ENCODE results near the gene BCAS3. TPM values are rescaled to one million over a fixed set of nuclear protein-coding genes. Genes with fewer than 3 reads are reported as not detected.

The BCAS3 gene
- total RNA-seq, 1 donor from 2014 or later, result 14.5 TPM

DNA sequence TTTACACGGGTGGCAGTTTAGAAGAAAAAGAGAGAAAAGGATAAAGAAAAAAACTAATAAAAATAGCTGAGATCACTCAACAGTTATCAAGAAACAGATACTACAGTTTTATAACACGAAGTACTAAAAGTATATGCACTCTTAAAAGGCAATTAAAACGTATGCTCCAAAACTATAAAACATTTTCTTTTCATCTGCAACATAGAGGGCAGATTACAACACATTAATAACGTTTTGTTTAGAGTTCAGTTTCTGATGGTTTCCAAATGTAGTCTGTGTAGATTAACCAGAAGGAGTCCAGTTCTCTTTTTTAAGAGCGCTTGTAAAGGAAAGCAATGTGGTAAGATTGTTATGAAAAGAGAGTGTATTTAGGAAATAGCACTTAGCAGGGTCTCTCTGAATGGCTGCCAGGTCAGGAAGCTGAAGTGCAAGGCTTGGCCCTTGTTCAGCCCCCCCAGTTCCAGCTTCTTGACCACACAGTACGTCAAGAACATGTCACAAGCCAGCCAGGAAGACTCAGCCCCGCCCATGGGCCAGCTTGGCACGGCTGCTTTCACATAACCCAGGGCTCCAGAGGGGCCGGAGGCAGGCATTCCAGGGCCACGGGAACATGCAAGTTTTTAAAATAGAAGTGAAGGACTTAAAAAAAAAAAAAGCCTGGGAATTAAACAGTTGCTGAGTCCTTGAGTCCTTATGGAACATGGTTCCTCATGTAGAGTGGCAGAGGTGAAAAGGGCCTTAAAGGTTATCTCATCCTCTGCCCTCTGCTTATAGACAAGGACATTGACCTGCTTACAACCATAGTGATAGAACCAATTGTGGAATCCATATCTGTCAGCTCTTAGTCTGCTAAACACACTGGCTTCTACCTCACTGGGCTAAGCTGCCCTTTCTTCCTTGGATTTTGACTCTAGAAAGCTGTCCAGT is 574.6 kb downstream of the BCAS3 start:
- no peak overlapping the region for H3K27ac Mint-ChIP-seq (ENCODE audit: unreplicated experiment)

DNA sequence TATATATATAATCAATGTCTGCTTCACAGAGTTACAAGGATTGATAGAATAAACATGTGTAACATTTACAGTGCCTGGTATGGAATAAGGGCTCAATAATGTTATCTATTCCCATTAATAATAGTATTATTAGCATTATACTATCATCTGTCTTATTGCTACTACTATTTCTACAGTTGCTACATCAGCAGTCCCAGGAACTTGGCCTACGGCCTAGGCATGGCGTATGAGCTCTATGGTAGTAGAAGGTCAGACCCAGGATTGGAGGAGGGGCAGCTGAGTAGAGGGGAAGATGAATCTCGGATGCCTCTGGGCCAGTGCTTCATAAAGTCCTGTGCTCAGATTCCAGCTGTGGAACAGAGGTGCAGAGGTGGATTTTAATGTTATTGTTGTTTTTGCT is 575.7 kb downstream of the BCAS3 start:
- TF ChIP-seq CTCF (IDR thresholded peaks at IDR 0.05; ENCODE audit: insufficient read depth, low read depth, low read length) (no peak), EZH2 (IDR thresholded peaks at IDR 0.05; ENCODE audit: insufficient read depth, low read length) (no peak)
- H3K27ac ChIP-seq (ENCODE audit: low read depth, low read length), result no peak overlapping the region
- no peak overlapping the region for H3K4me3 Mint-ChIP-seq (ENCODE audit: unreplicated experiment)

More for the DNA sequence above, 574.6 kb downstream of the BCAS3 start:
- DNase-seq (ENCODE audit: low read depth), result peak; percentile 97
- peak overlapping the region; percentile 31 for H3K9ac ChIP-seq (ENCODE audit: low read length)
- H3K4me3 ChIP-seq (ENCODE audit: insufficient read depth, low read depth, low read length), result no peak overlapping the region
- H2AFZ ChIP-seq (ENCODE audit: low read depth, low read length), result no peak overlapping the region
- H3K4me2 ChIP-seq (ENCODE audit: low read length), result peak overlapping the region; percentile 38
- peaks cover 25% of the 10 kb centered on the region for H3K4me1 Mint-ChIP-seq (ENCODE audit: low read depth, unreplicated experiment)
- H3K9me3 ChIP-seq (ENCODE audit: insufficient read depth, low read depth, low read length), result no peaks in the 10 kb centered on the region
- H4K20me1 ChIP-seq (ENCODE audit: insufficient read depth, low read length), result no peaks in the 10 kb centered on the region
- H3K27me3 ChIP-seq (ENCODE audit: insufficient read depth, low read length), result no peaks in the 10 kb centered on the region
- no peaks in the 10 kb centered on the region for H3K36me3 ChIP-seq (ENCODE audit: insufficient read depth, low read length)
- no peaks in the 10 kb centered on the region for H3K36me3 Mint-ChIP-seq (ENCODE audit: low read depth, unreplicated experiment)
- H3K4me3 Mint-ChIP-seq (ENCODE audit: unreplicated experiment), result no peak overlapping the region
- peaks cover 3% of the 10 kb centered on the region for H3K27me3 Mint-ChIP-seq (ENCODE audit: low read depth, unreplicated experiment)
- TF ChIP-seq EZH2 (IDR thresholded peaks at IDR 0.05; ENCODE audit: insufficient read depth, low read length) (no peak), CTCF (IDR thresholded peaks at IDR 0.05; ENCODE audit: insufficient read depth, low read depth, low read length) (no peak)
- H3K4me1 ChIP-seq (ENCODE audit: insufficient read depth, low read length), result peaks cover 32% of the 10 kb centered on the region
- no peaks in the 10 kb centered on the region for H3K79me2 ChIP-seq (ENCODE audit: insufficient read depth, low read length)
- peaks cover 7% of the 10 kb centered on the region for H3K9me3 Mint-ChIP-seq (ENCODE audit: unreplicated experiment)
- H3K27ac ChIP-seq (ENCODE audit: low read depth, low read length), result peak overlapping the region; percentile 12
- no peak for FAIRE-seq

More for the DNA sequence above, 575.7 kb downstream of the BCAS3 start:
- no peak for FAIRE-seq
- H3K4me1 Mint-ChIP-seq (ENCODE audit: low read depth, unreplicated experiment), result peaks cover 21% of the 10 kb centered on the region
- Histone ChIP-seq H3K9me3 (ENCODE audit: insufficient read depth, low read depth, low read length) (no peaks in the 10 kb centered on the region), H3K4me2 (ENCODE audit: low read length) (no peak overlapping the region), H4K20me1 (ENCODE audit: insufficient read depth, low read length) (no peaks in the 10 kb centered on the region), H3K27me3 (ENCODE audit: insufficient read depth, low read length) (no peaks in the 10 kb centered on the region), H3K36me3 (ENCODE audit: insufficient read depth, low read length) (no peaks in the 10 kb centered on the region), H3K4me1 (ENCODE audit: insufficient read depth, low read length) (peaks cover 28% of the 10 kb centered on the region), H3K79me2 (ENCODE audit: insufficient read depth, low read length) (no peaks in the 10 kb centered on the region), H3K9ac (ENCODE audit: low read length) (no peak overlapping the region), H3K4me3 (ENCODE audit: insufficient read depth, low read depth, low read length) (no peak overlapping the region), H2AFZ (ENCODE audit: low read depth, low read length) (no peak overlapping the region)
- H3K9me3 Mint-ChIP-seq (ENCODE audit: unreplicated experiment), result peaks cover 7% of the 10 kb centered on the region
- H3K27ac Mint-ChIP-seq (ENCODE audit: unreplicated experiment), result no peak overlapping the region
- H3K36me3 Mint-ChIP-seq (ENCODE audit: low read depth, unreplicated experiment), result no peaks in the 10 kb centered on the region
- H3K27me3 Mint-ChIP-seq (ENCODE audit: low read depth, unreplicated experiment), result peaks cover 3% of the 10 kb centered on the region
- no peak for DNase-seq (ENCODE audit: low read depth)
